Tibial nerve (tissue), 4 donors: ENCODE measurements around the gene ANKRD6. TPM values are rescaled to one million over a fixed set of nuclear protein-coding genes. Genes with fewer than 3 reads are reported as not detected.

Experiments
- DNase-seq, 2 donors: peaks; one replicate each; pipeline ENCODE4 v3.0.0-alpha.2; 2019; ENCODE audit warnings: low spot score in 2 of 2
- H3K27ac ChIP-seq, 4 donors: fragments of 200-600 bp; sonication (generic) in 3 of 4; one replicate each; pipeline ENCODE4 v1.5.1; 2017 to 2019; ENCODE audit warnings: mild to moderate bottlenecking in 1 of 4
- H3K27me3 ChIP-seq, 2 donors: fragments of 200-600 bp; sonication (generic) in 1 of 2; one replicate each; pipeline versions ENCODE4 v1.5.1 to v1.6.0; 2017 to 2019
- H3K36me3 ChIP-seq, 3 donors: fragments of 200-600 bp; sonication (generic); one replicate each; pipeline ENCODE4 v1.5.1; 2018 to 2019
- H3K4me1 ChIP-seq, 4 donors: fragments of 200-600 bp; sonication (generic) in 3 of 4; one replicate each; pipeline ENCODE4 v1.5.1; 2017 to 2019
- H3K4me3 ChIP-seq, 4 donors: fragments of 200-600 bp; sonication (generic) in 3 of 4; one replicate each; pipeline ENCODE4 v1.5.1; 2017 to 2019; ENCODE audit warnings: mild to moderate bottlenecking in 1 of 4, moderate library complexity in 1 of 4
- H3K9me3 ChIP-seq, 4 donors: fragments of 200-600 bp; sonication (generic) in 3 of 4; one replicate each; pipeline ENCODE4 v1.5.1; 2017 to 2019
- EP300 ChIP-seq, 2 donors: sonication (generic); formaldehyde crosslinking; IDR thresholded peaks; one replicate each; pipeline ENCODE4 v1.6.1; 2017; ENCODE audit warnings: antibody characterized with exemption in 2 of 2, mild to moderate bottlenecking in 1 of 2
- POLR2A ChIP-seq, 2 donors: fragments of 450-650 bp; IDR thresholded peaks; one replicate each; pipeline ENCODE4 v1.6.1; 2017; ENCODE audit warnings: antibody characterized with exemption in 2 of 2, mild to moderate bottlenecking in 2 of 2, moderate library complexity in 2 of 2
- WGBS, 2 donors: methylation state at CpG; one replicate each; pipeline ENCODE4 v1.1.5; 2018; 5-methylcytosine and 5-hydroxymethylcytosine counted together
- total RNA-seq, 4 donors: library from RNA; depleted of rRNA; stranded (reverse); fragments of >200 nt; gene quantifications; one replicate each; pipeline ENCODE4 v1.1.0, GENCODE V29; 2016
- TF ChIP-seq, protein P1 (sequence below), 5 experiments: fragments of 200-600 bp in 3 of 5; fragments of 450-650 bp in 2 of 5; sonication (generic) in 3 of 5; IDR thresholded peaks; one replicate each; pipeline ENCODE4 v1.5.1; 2016 to 2019; ENCODE audit warnings: antibody characterized with exemption in 5 of 5, mild to moderate bottlenecking in 3 of 5, moderate library complexity in 2 of 5

The ANKRD6 gene
- total RNA-seq, 4 donors from 2014 or later, result 10.1 to 22.8 (median 13.0) TPM

DNA sequence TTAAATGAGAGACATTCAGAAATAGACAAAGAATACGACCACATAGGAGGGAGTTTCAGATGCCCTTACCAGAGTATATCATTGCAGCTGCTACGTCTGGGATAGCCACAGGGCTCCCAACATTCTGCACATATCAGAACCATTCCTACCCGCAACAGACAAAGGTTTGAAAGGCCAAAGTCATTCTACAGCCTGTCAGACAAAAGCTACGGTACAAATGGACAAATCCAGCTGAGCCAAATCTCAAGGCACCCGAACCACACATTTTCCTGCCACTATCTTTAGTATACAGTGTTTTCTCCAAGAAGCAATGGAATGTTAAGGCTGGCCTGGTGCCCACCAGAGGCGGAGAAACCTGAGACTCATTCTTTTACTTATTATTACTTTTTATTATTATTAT is 236.1 kb downstream of the ANKRD6 start:
- WGBS, 2 donors, result 48 to 55% methylated on average over 6 of the region's 6 CpGs
- TF ChIP-seq, protein P1, sequence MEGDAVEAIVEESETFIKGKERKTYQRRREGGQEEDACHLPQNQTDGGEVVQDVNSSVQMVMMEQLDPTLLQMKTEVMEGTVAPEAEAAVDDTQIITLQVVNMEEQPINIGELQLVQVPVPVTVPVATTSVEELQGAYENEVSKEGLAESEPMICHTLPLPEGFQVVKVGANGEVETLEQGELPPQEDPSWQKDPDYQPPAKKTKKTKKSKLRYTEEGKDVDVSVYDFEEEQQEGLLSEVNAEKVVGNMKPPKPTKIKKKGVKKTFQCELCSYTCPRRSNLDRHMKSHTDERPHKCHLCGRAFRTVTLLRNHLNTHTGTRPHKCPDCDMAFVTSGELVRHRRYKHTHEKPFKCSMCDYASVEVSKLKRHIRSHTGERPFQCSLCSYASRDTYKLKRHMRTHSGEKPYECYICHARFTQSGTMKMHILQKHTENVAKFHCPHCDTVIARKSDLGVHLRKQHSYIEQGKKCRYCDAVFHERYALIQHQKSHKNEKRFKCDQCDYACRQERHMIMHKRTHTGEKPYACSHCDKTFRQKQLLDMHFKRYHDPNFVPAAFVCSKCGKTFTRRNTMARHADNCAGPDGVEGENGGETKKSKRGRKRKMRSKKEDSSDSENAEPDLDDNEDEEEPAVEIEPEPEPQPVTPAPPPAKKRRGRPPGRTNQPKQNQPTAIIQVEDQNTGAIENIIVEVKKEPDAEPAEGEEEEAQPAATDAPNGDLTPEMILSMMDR (IDR thresholded peaks at IDR 0.05), result no peak
- TF ChIP-seq EP300 (IDR thresholded peaks at IDR 0.05), result no peak
- TF ChIP-seq POLR2A (IDR thresholded peaks at IDR 0.05), result no peak
- Histone ChIP-seq H3K27me3 (no peaks in the 10 kb centered on the region), H3K4me3 (no peak overlapping the region), H3K4me1 (no peaks in the 10 kb centered on the region), H3K9me3 (no peaks in the 10 kb centered on the region), H3K36me3 (peaks cover 6 to 84% (median 15%) of the 10 kb centered on the region in 3 donors), H3K27ac (no peak overlapping the region)
- DNase-seq, result no peak

DNA sequence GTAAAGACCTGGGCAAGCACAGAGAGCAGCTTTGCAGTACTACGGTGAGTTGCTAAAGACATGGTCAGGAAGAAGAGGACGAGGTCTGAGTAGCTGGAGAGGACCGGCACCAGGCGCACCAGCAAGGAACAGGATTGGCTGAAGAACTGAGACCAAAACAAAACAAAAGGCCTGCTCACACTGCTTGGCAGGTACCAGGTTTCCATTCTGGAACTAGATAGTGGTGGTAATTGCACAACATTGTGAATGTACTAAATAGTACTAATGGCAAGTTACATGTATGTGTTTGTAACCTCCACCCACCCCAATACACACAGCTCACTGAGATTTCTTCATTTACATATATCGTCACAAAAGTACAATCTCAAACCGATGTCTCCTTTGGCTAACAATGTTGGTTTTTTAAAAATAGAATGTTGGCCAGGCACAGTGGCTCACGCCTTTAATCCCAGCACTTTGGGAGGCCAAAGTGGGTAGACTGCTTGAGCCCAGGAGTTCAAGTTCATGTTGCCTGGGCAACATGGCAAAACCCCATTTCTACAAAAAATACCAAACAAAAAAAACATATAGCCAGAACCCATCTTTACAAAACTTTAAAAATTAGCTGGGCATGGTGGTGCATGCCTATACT is 238.1 kb downstream of the ANKRD6 start:
- Histone ChIP-seq H3K36me3 (peaks cover 8 to 84% (median 29%) of the 10 kb centered on the region in 3 donors), H3K4me1 (no peaks in the 10 kb centered on the region), H3K4me3 (no peak overlapping the region), H3K27me3 (no peaks in the 10 kb centered on the region), H3K27ac (no peak overlapping the region), H3K9me3 (no peaks in the 10 kb centered on the region)
- DNase-seq, result no peak
- TF ChIP-seq POLR2A (IDR thresholded peaks at IDR 0.05), result no peak
- TF ChIP-seq, protein P1 (IDR thresholded peaks at IDR 0.05), result no peak
- no peak for TF ChIP-seq EP300 (IDR thresholded peaks at IDR 0.05)
- WGBS, 2 donors, result 94 to 99% methylated on average over 7 of the region's 7 CpGs

DNA sequence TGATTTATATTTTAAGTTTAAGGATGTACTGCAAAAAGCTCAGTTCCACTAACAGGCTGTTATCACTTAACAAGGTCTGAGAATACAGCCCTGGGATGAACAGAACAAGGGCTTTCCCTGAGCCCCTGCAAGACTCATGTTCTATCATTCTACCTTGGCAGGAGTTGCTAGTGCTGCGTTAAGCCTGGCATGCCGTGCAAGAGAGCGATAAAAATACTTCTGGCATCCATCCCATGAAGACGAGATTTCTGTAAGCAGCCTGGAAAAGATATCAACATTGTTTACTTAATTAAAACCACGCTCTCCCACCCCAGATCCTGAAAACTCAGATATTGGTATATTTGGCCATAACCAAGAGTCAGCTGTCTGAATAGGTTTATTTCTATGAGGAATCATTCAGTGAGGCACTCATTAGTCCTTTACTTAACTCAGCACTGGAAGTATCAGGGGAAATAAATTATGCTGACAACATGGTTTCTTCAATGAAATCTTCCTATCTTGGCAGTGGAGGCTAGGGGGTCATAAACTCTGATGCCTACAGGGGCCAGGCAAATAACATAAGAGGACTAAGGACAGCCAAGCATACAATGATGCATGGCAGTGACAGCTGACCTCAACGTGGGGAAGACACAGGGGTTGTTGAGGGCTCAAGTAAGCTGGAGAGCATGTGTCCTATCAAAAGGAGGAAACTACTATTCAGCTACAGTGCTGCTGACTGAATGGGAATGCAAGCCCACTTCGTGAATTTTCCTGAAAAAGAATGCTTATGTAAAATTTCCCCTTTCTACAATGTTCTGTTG is 243.2 kb downstream of the ANKRD6 start:
- Histone ChIP-seq H3K36me3 (peaks cover 5 to 100% (median 39%) of the 10 kb centered on the region in 3 donors), H3K9me3 (no peaks in the 10 kb centered on the region), H3K4me3 (no peak overlapping the region), H3K4me1 (no peaks in the 10 kb centered on the region), H3K27ac (no peak overlapping the region), H3K27me3 (no peaks in the 10 kb centered on the region)
- TF ChIP-seq EP300 (IDR thresholded peaks at IDR 0.05) (no peak), POLR2A (IDR thresholded peaks at IDR 0.05) (no peak)
- TF ChIP-seq, protein P1 (IDR thresholded peaks at IDR 0.05), result no peak
- WGBS, 2 donors, result 53 to 54% methylated on average over 7 of the region's 7 CpGs
- no peak for DNase-seq

DNA sequence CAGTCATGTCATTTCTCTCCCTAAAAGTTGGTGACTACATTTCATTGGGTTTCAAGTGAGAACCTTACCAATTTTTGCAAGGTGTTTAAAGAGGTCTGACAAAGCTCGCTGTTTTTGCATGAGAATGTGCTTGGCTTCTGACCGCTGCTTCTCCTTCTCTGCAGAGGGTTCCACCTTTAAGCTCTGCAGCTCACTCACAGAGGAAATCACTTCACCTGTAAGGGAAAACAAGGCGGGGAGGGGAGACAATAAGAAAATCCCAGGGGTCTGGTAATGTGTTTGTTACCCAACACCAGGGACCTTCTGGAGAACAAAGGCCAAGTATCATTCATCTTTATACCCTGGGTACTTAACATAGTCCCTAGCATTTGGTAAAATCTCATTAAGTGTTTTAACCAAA is 245.6 kb downstream of the ANKRD6 start:
- 93 to 97% methylated on average over 3 of the region's 3 CpGs for WGBS, 2 donors
- Histone ChIP-seq H3K27me3 (no peaks in the 10 kb centered on the region), H3K36me3 (peaks cover 7 to 98% (median 26%) of the 10 kb centered on the region in 3 donors), H3K4me3 (no peak overlapping the region), H3K4me1 (no peaks in the 10 kb centered on the region), H3K27ac (no peak overlapping the region), H3K9me3 (no peaks in the 10 kb centered on the region)
- DNase-seq, result no peak
- TF ChIP-seq POLR2A (IDR thresholded peaks at IDR 0.05), result no peak
- no peak for TF ChIP-seq EP300 (IDR thresholded peaks at IDR 0.05)
- TF ChIP-seq, protein P1 (IDR thresholded peaks at IDR 0.05), result no peak
